HuH-7.5 (cell line): ENCODE measurements around the gene ITPRIP.
A peak's percentile ranks its signal among the peaks of the same experiment; 100 is the strongest.

Experiments used
- DNase-seq: peaks from one replicate; pipeline ENCODE4 v3.0.0; 2011; ENCODE audit warnings: low spot score

ITPRIP gene

GRCh38 chr10:104307576-104308438 lies 30.5 kb downstream of the ITPRIP start:
- DNase-seq: no peak

GRCh38 chr10:104306897-104307296 lies 31.4 kb downstream of the ITPRIP start:
- no peak for DNase-seq

- no peak for DNase-seq
Measured at GRCh38 chr10:104304927-104305326, 33.3 kb downstream of the ITPRIP start.

- no peak for DNase-seq
Measured at GRCh38 chr10:104304356-104304745, 33.9 kb downstream of the ITPRIP start.

- no peak for DNase-seq
Measured at GRCh38 chr10:104303594-104304355, 34.5 kb downstream of the ITPRIP start.

GRCh38 chr10:104301907-104302690 lies 36.2 kb downstream of the ITPRIP start:
- DNase-seq: no peak

- DNase-seq: no peak
Measured at GRCh38 chr10:104300736-104301292, 37.5 kb downstream of the ITPRIP start.

GRCh38 chr10:104300002-104300735 lies 38.1 kb downstream of the ITPRIP start:
- no peak for DNase-seq

- no peak for DNase-seq
Measured at GRCh38 chr10:104299031-104299904, 39.0 kb downstream of the ITPRIP start.

- DNase-seq: peak; percentile 47
Measured at GRCh38 chr10:104297697-104298660, 40.3 kb downstream of the ITPRIP start.

- DNase-seq: no peak
Measured at GRCh38 chr10:104296687-104297436, 41.4 kb downstream of the ITPRIP start.

- no peak for DNase-seq
Measured at GRCh38 chr10:104293781-104294321, 44.4 kb downstream of the ITPRIP start.

GRCh38 chr10:104293011-104293410 lies 45.3 kb downstream of the ITPRIP start:
- no peak for DNase-seq

GRCh38 chr10:104291439-104291951 lies 46.8 kb downstream of the ITPRIP start:
- DNase-seq: peak; percentile 70

- peak; percentile 67 for DNase-seq
Measured at GRCh38 chr10:104288355-104288754, 49.9 kb downstream of the ITPRIP start.

GRCh38 chr10:104286939-104287338 lies 51.3 kb downstream of the ITPRIP start:
- no peak for DNase-seq

- DNase-seq: no peak
Measured at GRCh38 chr10:104284846-104285245, 53.4 kb downstream of the ITPRIP start.

- no peak for DNase-seq
Measured at GRCh38 chr10:104281694-104282093, 56.6 kb downstream of the ITPRIP start.
